ENCODE results near the gene IFNAR1. TPM values are rescaled to one million over a fixed set of nuclear protein-coding genes. Genes with fewer than 3 reads are reported as not detected.

IFNAR1 gene
- total RNA-seq, 1 experiment from 2014 or later: 14.2 TPM

DNA sequence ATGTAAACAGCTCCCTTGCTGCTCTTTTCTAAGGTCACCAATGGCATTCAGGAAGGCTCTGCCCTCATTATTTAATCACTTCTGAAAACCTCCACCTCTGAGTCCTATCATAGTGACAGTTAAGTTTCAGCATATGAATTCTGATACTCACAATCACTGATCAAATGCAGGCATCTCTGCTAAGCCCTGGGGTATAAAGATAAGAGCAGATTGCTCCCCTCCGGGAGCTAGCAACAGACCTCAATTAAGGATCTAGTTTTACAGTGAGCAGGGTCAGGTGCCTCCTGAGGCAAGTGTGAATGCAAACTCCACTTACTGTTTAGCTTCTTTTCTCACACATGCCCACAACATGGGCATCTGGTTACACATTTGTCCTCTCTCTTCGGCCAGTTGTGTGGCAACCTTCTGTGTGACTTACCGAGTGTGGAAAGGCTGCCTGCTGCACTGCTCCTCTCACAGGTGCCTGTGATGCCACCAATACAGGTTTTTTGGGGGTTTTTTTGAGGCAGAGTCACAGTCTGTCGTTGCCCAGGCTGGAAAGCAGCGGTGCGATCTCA lies 43.6 kb upstream of the IFNAR1 start:
- H4K91ac ChIP-seq (ENCODE audit: insufficient read length, low read depth, low read length): no peak overlapping the region
- Mint-ChIP-seq H3K9me3 (peaks cover 4 to 5% of the 10 kb centered on the region in 2 experiments; a peak in 4 of 5 replicates), H3K27me3 (ENCODE audit: low read depth) (no peaks in the 10 kb centered on the region; the same call in 1 of the 2 replicates), H3K4me1 (no peaks in the 10 kb centered on the region), H3K36me3 (ENCODE audit: insufficient read depth in 1 of 3, low read depth in 3 of 3) (peaks cover 0 to 8% (median 5%) of the 10 kb centered on the region in 3 experiments; a peak in 4 of 7 replicates), H3K4me3 (no peak overlapping the region), H3K27ac (no peak overlapping the region)
- TF ChIP-seq CTCF (conservative IDR thresholded peaks at IDR 0.05): no peak
- H3K27ac ChIP-seq (ENCODE audit: insufficient read length, low read depth, low read length): no peak overlapping the region
- no peaks in the 10 kb centered on the region for H3K4me1 ChIP-seq (ENCODE audit: insufficient read depth, low read length)
- no peak overlapping the region for H3T11ph ChIP-seq (ENCODE audit: low read length)
- H4K20me1 ChIP-seq (ENCODE audit: control insufficient read depth, insufficient read depth, insufficient read length): no peaks in the 10 kb centered on the region
- H3K79me2 ChIP-seq (ENCODE audit: insufficient read depth, low read length): no peaks in the 10 kb centered on the region
- H3K9ac ChIP-seq (ENCODE audit: extremely low read depth, insufficient read length, low read length): no peak overlapping the region
- H4K5ac ChIP-seq (ENCODE audit: insufficient read length, low read depth, low read length): no peak overlapping the region
- no peak overlapping the region for H2BK12ac ChIP-seq (ENCODE audit: insufficient read length, low read depth, low read length)
- H3K79me1 ChIP-seq (ENCODE audit: insufficient read depth, low read depth, low read length, poor library complexity, severe bottlenecking): no peaks in the 10 kb centered on the region
- no peak overlapping the region for H2AK5ac ChIP-seq (ENCODE audit: insufficient read length, low read length)
- no peak overlapping the region for H2AFZ ChIP-seq (ENCODE audit: low read length)
- H2BK15ac ChIP-seq (ENCODE audit: low read depth, low read length): no peak overlapping the region
- no peak for DNase-seq
- H3K23me2 ChIP-seq (ENCODE audit: insufficient read length, low read depth, low read length, poor library complexity, severe bottlenecking): no peaks in the 10 kb centered on the region
- no peak overlapping the region for H3K18ac ChIP-seq (ENCODE audit: insufficient read length, low read depth, low read length)
- H3K56ac ChIP-seq (ENCODE audit: insufficient read length, low read depth, low read length): no peak overlapping the region
- H2BK20ac ChIP-seq (ENCODE audit: low read depth, low read length, poor library complexity, severe bottlenecking): no peak overlapping the region
- H3K4ac ChIP-seq (ENCODE audit: low read depth, low read length): no peak overlapping the region
- H3K14ac ChIP-seq (ENCODE audit: insufficient read depth, low read length): no peak overlapping the region
- H2BK120ac ChIP-seq (ENCODE audit: low read depth, low read length, poor library complexity, severe bottlenecking): no peak overlapping the region
- H4K8ac ChIP-seq (replicated peaks; ENCODE audit: insufficient read length, low read depth, low read length): no peak overlapping the region
- H3K9me3 ChIP-seq (ENCODE audit: control insufficient read depth, low read depth, low read length): no peaks in the 10 kb centered on the region
- H3K23ac ChIP-seq (ENCODE audit: insufficient read length, low read depth, low read length): no peak overlapping the region
- no peak overlapping the region for H2BK5ac ChIP-seq (ENCODE audit: insufficient read length, low read length)
- H3K4me2 ChIP-seq (ENCODE audit: insufficient read depth, insufficient read length, low read length): no peak overlapping the region
- no CpG with 5 or more reads among the region's 6 CpGs for WGBS (ENCODE audit: extremely low coverage, insufficient read length, low lambda C conversion rate)
- no peaks in the 10 kb centered on the region for H3K27me3 ChIP-seq (ENCODE audit: insufficient read depth, low read length)
